GM12878 (cell line): ENCODE results near the gene METTL13. TPM values are rescaled to one million over a fixed set of nuclear protein-coding genes. Genes with fewer than 3 reads are reported as not detected.

Source experiments
- ATAC-seq: fragments of 200-7000 bp; cut with Tn5 transposase; 3 replicates; pipeline ENCODE4 v1.9.1; 2020; ENCODE audit warnings: mild to moderate bottlenecking, moderate library complexity
- BruUV-seq: library from RNA; stranded (reverse); fragments of 400-500 nt; replicated peaks from 2 replicates; lab custom pipeline; 2021; lab: Mats Ljungman, UMichigan
- CTCF ChIA-PET: fragments of 300-600 bp; sonication (Branson Sonifier 250); formaldehyde crosslinking; extraction: SDS; loops from one replicate; lab custom pipeline; 2021; ENCODE audit warnings: inconsistent platforms; lab: Yijun Ruan, JAX
- POLR2A ChIA-PET: fragments of 350-600 bp; formaldehyde crosslinking; extraction: SDS; loops from one replicate; lab custom pipeline; 2021; ENCODE audit warnings: inconsistent platforms; lab: Charles Lee
- RAD21 ChIA-PET: fragments of 300-600 bp; sonication (Branson Sonifier 250); formaldehyde crosslinking; loops from one replicate; lab custom pipeline; 2023; ENCODE audit warnings: antibody characterized with exemption; ENCODE audit not compliant: unreplicated experiment; lab: Charles Lee
- SMC1A ChIA-PET: fragments of 300-600 bp; sonication (Branson Sonifier 250); formaldehyde crosslinking; loops from one replicate; lab custom pipeline; 2023; ENCODE audit not compliant: unreplicated experiment, uncharacterized antibody; lab: Charles Lee
- DNase-seq: peaks from one replicate; pipeline ENCODE4 v3.0.0-alpha.2; 2011; ENCODE audit warnings: low read depth, low spot score
- FAIRE-seq: peaks from 3 replicates; lab custom pipeline; 2011; peaks lifted over from hg19 to GRCh38; lab: Jason Lieb, UNC
- H2AFZ ChIP-seq: 2 replicates; pipeline ENCODE4 v1.6.0; 2011; ENCODE audit warnings: low read depth, low read length, control low read depth; ENCODE audit not compliant: control insufficient read depth
- H3K27ac ChIP-seq: 2 replicates; pipeline ENCODE4 v1.5.1; 2011; ENCODE audit warnings: control low read depth; ENCODE audit not compliant: control insufficient read depth, insufficient read depth
- H3K27me3 ChIP-seq, 2 experiments: replicated peaks in 1 of 2; 2 replicates each; pipeline versions ENCODE4 v1.6.0 to v1.6.1; 2011; ENCODE audit warnings: low read length in 1 of 2; ENCODE audit not compliant: control insufficient read depth in 2 of 2, insufficient read depth in 2 of 2
- H3K36me3 ChIP-seq, 2 experiments: 2 replicates each; pipeline ENCODE4 v1.5.1; 2011; ENCODE audit warnings: low read length in 1 of 2; ENCODE audit not compliant: control insufficient read depth in 2 of 2, insufficient read depth in 2 of 2
- H3K4me1 ChIP-seq: 2 replicates; pipeline ENCODE4 v1.6.1; 2011; ENCODE audit warnings: mild to moderate bottlenecking, low read length, moderate library complexity, mixed read lengths; ENCODE audit not compliant: control insufficient read depth, insufficient read depth
- H3K4me2 ChIP-seq: 2 replicates; pipeline ENCODE4 v1.6.0; 2011; ENCODE audit warnings: control low read depth; ENCODE audit not compliant: control insufficient read depth, insufficient read depth
- H3K4me3 ChIP-seq: fragments of 200-600 bp; sonication (generic); 2 replicates; pipeline ENCODE4 v1.5.1; 2016
- H3K79me2 ChIP-seq: 2 replicates; pipeline ENCODE4 v1.6.0; 2011; ENCODE audit warnings: low read length; ENCODE audit not compliant: control insufficient read depth, insufficient read depth
- H3K9ac ChIP-seq: 2 replicates; pipeline ENCODE4 v1.8.0; 2011; ENCODE audit warnings: low read length, control low read depth, mixed read lengths; ENCODE audit not compliant: control insufficient read depth, insufficient read depth
- H3K9me3 ChIP-seq: replicated peaks from 3 replicates; pipeline ENCODE4 v1.5.1; 2011; ENCODE audit warnings: mild to moderate bottlenecking, low read length; ENCODE audit not compliant: control insufficient read depth, insufficient read depth
- H4K20me1 ChIP-seq: 2 replicates; pipeline ENCODE4 v1.6.0; 2011; ENCODE audit not compliant: control insufficient read depth, insufficient read depth
- CEBPB ChIP-seq, 2 experiments: fragments of 150-350 bp in 1 of 2; IDR thresholded peaks; 2 replicates each; pipeline ENCODE4 v1.6.1; 2012 to 2014; ENCODE audit warnings: low read depth in 2 of 2, low read length in 2 of 2, borderline replicate concordance in 1 of 2, inconsistent platforms in 1 of 2
- SIN3A ChIP-seq: IDR thresholded peaks from 2 replicates; pipeline ENCODE4 v1.6.1; 2012; ENCODE audit warnings: low read depth, low read length, improper control_type of control experiment
- TCF12 ChIP-seq: IDR thresholded peaks from 2 replicates; pipeline ENCODE4 v1.6.1; 2011; ENCODE audit warnings: low read depth, mild to moderate bottlenecking, low read length
- WGBS: methylation state at CpG from one replicate; pipeline ENCODE4 v1.1.6; 2016; ENCODE audit warnings: low lambda C conversion rate; ENCODE audit not compliant: insufficient replicate concordance, insufficient coverage; ENCODE audit errors: missing lambda C conversion rate; 5-methylcytosine and 5-hydroxymethylcytosine counted together
- in situ Hi-C: fragments of 300-500 bp; cut with MboI; formaldehyde crosslinking; loops from 9 replicates; pipeline ENCODE4 v1.14.3; 2018; ENCODE audit warnings: mixed read lengths
- intact Hi-C: fragments of 100-400 bp; cut with micrococcal nuclease; formaldehyde crosslinking; loops from one replicate; pipeline ENCODE4 v1.14.2; 2022; ENCODE audit not compliant: unreplicated experiment
- polyA plus RNA-seq, 11 experiments: library from polyadenylated mRNA; depleted of rRNA in 4 of 11; unstranded in 6 of 11; stranded (reverse) in 5 of 11; fragments of >200 nt; fragmentation: Nextera tagmentation in 4 of 11; fragmentation: Illumina TruSeq in 1 of 11; extraction: Ambion mirVana in 4 of 11; extraction: Trizol in 1 of 11; gene quantifications; 1 replicate in 1 of 11; 2 replicates in 10 of 11; pipeline versions ENCODE4 v1.2.1 to v1.2.3, GENCODE V29; 2011 to 2016; ENCODE audit warnings: inconsistent platforms in 2 of 11, missing spikeins in 2 of 11, low read depth in 1 of 11
- total RNA-seq, 4 experiments: library from RNA; depleted of rRNA in 3 of 4; stranded (reverse); fragments of >200 nt in 3 of 4; fragmentation: Illumina TruSeq in 1 of 4; extraction: Trizol in 1 of 4; gene quantifications; 2 replicates each; pipeline versions ENCODE4 v1.2.1 to v1.2.3, GENCODE V29; 2013 to 2021
- TF ChIP-seq, protein P1 (sequence below): IDR thresholded peaks from 2 replicates; pipeline ENCODE4 v1.6.1; 2012; ENCODE audit warnings: improper control_type of control experiment, low read depth, low read length; ENCODE audit not compliant: insufficient replicate concordance

The METTL13 gene
- total and polyA plus RNA-seq, 10 of the 15 experiments (the other 5 are each of a cell fraction or from before 2014, with no cell fraction given): 12.2 to 47.2 (median 35.0) TPM

DNA sequence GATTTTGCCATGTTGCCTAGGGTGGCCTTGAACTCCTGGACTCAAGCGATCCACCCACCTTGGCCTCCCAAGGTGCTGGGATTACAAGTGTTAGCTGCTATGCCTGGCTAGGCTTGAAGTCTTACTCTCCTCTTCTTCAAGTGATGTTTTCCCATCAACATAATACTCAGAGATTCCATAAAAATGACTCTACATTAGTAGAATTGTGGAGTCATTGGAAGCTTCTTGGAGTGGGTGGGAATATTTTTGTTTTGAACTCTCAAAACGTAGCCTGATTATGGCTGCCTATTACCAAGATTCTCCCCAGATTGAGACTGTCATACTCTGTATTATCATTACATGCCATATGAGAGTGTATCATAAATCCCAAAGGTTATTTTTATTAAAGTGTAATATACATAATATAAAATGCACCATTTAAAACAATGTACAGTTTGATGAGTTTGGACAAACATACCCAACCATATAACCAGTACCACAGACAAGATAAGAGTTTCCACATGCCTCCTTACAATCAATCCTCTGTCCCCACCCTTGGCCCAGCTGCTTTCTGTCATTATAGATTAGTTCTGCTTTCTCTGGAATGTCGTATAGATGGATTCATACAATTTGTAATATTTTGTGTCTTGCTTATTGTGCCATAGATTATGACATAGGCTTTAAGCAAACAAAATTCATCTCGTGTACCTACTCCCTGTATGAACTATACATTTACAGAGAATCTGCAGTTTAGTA lies 51.8 kb downstream of the METTL13 start (continued):
- TF ChIP-seq, protein P1, sequence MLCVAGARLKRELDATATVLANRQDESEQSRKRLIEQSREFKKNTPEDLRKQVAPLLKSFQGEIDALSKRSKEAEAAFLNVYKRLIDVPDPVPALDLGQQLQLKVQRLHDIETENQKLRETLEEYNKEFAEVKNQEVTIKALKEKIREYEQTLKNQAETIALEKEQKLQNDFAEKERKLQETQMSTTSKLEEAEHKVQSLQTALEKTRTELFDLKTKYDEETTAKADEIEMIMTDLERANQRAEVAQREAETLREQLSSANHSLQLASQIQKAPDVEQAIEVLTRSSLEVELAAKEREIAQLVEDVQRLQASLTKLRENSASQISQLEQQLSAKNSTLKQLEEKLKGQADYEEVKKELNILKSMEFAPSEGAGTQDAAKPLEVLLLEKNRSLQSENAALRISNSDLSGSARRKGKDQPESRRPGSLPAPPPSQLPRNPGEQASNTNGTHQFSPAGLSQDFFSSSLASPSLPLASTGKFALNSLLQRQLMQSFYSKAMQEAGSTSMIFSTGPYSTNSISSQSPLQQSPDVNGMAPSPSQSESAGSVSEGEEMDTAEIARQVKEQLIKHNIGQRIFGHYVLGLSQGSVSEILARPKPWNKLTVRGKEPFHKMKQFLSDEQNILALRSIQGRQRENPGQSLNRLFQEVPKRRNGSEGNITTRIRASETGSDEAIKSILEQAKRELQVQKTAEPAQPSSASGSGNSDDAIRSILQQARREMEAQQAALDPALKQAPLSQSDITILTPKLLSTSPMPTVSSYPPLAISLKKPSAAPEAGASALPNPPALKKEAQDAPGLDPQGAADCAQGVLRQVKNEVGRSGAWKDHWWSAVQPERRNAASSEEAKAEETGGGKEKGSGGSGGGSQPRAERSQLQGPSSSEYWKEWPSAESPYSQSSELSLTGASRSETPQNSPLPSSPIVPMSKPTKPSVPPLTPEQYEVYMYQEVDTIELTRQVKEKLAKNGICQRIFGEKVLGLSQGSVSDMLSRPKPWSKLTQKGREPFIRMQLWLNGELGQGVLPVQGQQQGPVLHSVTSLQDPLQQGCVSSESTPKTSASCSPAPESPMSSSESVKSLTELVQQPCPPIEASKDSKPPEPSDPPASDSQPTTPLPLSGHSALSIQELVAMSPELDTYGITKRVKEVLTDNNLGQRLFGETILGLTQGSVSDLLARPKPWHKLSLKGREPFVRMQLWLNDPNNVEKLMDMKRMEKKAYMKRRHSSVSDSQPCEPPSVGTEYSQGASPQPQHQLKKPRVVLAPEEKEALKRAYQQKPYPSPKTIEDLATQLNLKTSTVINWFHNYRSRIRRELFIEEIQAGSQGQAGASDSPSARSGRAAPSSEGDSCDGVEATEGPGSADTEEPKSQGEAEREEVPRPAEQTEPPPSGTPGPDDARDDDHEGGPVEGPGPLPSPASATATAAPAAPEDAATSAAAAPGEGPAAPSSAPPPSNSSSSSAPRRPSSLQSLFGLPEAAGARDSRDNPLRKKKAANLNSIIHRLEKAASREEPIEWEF: no peak
- TF ChIP-seq TCF12: no peak
- TF ChIP-seq, all 136 proteins: peak for 0

DNA sequence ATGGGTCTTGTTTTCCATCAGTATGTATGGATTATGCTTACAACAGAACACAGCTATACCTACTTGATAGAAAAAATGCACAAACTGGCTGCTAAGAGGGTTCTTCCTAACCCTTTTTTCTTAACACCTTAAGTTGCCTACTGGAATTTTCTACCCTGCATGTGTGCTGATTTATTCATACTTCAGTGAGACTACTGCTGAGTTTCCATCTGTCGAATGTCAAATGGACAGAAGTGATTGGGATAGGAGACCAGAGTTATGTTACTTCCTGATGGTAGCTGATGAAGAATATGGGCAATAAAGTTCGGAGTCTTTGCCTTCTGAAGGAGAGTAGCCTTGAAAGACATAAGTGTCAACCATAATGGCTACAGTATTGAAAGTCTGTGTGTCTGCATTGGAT lies 53.4 kb downstream of the METTL13 start:
- SMC1A ChIA-PET: interaction anchor here (1.4 kb wide), 1 partner anchor 29 kb away, joined by 4 read pairs; no protein-coding TSS in a partner anchor
- Histone ChIP-seq H3K9ac (no peak overlapping the region), H3K27ac (no peak overlapping the region), H3K36me3 (no peaks in the 10 kb centered on the region), H3K4me1 (no peaks in the 10 kb centered on the region), H3K27me3 (no peaks in the 10 kb centered on the region; a peak in 1 of 4 replicates), H2AFZ (no peak overlapping the region), H3K79me2 (no peaks in the 10 kb centered on the region), H3K9me3 (no peaks in the 10 kb centered on the region), H3K4me3 (no peak overlapping the region), H3K4me2 (no peak overlapping the region), H4K20me1 (no peaks in the 10 kb centered on the region)
- RAD21 ChIA-PET: interaction anchor here (0.8 kb wide), 1 partner anchor 445 kb away, joined by 3 read pairs; no protein-coding TSS in a partner anchor
- 55% methylated on average over 2 of the region's 2 CpGs for whole genome bisulfite sequencing
- DNase-seq: no peak
- CTCF ChIA-PET: interaction anchor here (0.9 kb wide), 1 partner anchor 10 kb away, joined by 3 read pairs; no protein-coding TSS in a partner anchor
- intact Hi-C loops: no loop called here
- no peak for TF ChIP-seq SIN3A
- no peak for TF ChIP-seq CEBPB (IDR thresholded peaks at IDR 0.05; ENCODE audit: borderline replicate concordance in 1 of 2, low read depth in 2 of 2, low read length in 2 of 2)
- no peak for ATAC-seq
- FAIRE-seq: no peak
- POLR2A ChIA-PET: no interaction called here
- in situ Hi-C loops: no loop called here
- no TSS peak for BruUV-seq
